Measurements from ENCODE around the gene CLRN1. TPM values are rescaled to one million over a fixed set of nuclear protein-coding genes. Genes with fewer than 3 reads are reported as not detected.
A peak's percentile ranks its signal among the peaks of the same experiment; 100 is the strongest.

CLRN1 gene, protein sequence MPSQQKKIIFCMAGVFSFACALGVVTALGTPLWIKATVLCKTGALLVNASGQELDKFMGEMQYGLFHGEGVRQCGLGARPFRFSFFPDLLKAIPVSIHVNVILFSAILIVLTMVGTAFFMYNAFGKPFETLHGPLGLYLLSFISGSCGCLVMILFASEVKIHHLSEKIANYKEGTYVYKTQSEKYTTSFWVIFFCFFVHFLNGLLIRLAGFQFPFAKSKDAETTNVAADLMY
- total RNA-seq = not detected
- not detected for polyA plus RNA-seq (2013, experiment 1 of 2)
- not detected for polyA plus RNA-seq (2013, experiment 2 of 2)
- long read RNA-seq, experiment 1 = 0 reads
- long read RNA-seq, experiment 2 = 0 reads
- long read RNA-seq, experiment 3, partial matches to known transcripts = 0 of 1 reads
- long read RNA-seq, experiment 3, other reads (novel, unspliced or antisense) = 1 of 1 reads
- long read RNA-seq, experiment 4 = 0 reads

DNA sequence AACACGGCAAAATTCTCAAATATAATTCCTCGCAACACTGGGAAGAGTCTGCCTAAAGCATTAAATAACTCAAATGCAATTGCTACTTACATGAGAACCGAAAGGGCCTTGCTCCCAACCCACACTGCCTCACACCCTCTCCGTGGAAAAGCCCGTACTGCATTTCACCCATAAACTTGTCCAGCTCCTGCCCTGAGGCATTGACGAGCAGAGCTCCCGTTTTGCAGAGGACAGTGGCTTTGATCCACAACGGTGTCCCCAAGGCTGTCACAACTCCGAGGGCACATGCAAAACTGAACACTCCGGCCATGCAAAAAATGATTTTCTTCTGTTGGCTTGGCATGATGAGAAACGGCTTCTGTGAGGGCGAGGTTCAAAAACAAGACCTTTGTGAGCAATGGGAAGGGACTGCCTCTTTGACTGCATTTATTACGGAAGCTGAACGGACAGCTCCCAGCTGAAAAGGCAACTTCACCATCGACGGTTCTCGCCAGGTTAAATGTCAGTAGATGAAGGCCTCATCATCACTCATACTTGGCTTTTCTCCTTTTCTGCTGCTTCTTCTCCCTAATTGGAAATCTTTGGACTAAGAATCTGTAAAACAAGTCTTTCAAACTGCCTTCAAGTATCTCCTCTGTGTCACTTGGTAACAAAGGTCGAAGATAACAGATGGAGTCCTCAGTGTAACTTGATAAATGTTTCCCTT is at the start of gene CLRN1:
TSS of gene CLRN1 (minus strand) at position 362 of the 706 bp plus-strand sequence. CDS start at position 343, 19 bp downstream.
- Mint-ChIP-seq H3K9me3 (no peaks in the 10 kb centered on the region), H3K36me3 (ENCODE audit: low read depth) (no peaks in the 10 kb centered on the region), H3K4me3 (no peak within 1 kb of the TSS), H3K27me3 (ENCODE audit: insufficient read depth) (no peaks in the 10 kb centered on the region), H3K27ac (no peak within 1 kb of the TSS), H3K4me1 (peaks cover 25% of the 10 kb centered on the region)
- no peak within 1 kb of the TSS for H3K27ac ChIP-seq (ENCODE audit: low read depth, low read length)
- peaks cover 11% of the 10 kb centered on the region for H3K4me1 ChIP-seq (ENCODE audit: control insufficient read depth, insufficient read depth, low read length)
- TF ChIP-seq, protein P1, sequence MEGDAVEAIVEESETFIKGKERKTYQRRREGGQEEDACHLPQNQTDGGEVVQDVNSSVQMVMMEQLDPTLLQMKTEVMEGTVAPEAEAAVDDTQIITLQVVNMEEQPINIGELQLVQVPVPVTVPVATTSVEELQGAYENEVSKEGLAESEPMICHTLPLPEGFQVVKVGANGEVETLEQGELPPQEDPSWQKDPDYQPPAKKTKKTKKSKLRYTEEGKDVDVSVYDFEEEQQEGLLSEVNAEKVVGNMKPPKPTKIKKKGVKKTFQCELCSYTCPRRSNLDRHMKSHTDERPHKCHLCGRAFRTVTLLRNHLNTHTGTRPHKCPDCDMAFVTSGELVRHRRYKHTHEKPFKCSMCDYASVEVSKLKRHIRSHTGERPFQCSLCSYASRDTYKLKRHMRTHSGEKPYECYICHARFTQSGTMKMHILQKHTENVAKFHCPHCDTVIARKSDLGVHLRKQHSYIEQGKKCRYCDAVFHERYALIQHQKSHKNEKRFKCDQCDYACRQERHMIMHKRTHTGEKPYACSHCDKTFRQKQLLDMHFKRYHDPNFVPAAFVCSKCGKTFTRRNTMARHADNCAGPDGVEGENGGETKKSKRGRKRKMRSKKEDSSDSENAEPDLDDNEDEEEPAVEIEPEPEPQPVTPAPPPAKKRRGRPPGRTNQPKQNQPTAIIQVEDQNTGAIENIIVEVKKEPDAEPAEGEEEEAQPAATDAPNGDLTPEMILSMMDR (conservative IDR thresholded peaks at IDR 0.05) = no peak
- no peaks in the 10 kb centered on the region for H3K36me3 ChIP-seq (ENCODE audit: control insufficient read depth, insufficient read depth, low read length)
- no peak within 1 kb of the TSS for H3K4me3 ChIP-seq (ENCODE audit: low read length)
- H3K9ac ChIP-seq (ENCODE audit: extremely low read depth, low read length, poor library complexity, severe bottlenecking) = no peak within 1 kb of the TSS
- H3K9me3 ChIP-seq (ENCODE audit: control insufficient read depth, low read length) = no peaks in the 10 kb centered on the region
- DNase-seq = peak; percentile 55
- 78 to 79% methylated on average over 17 to 18 of the region's 18 CpGs for WGBS, 2 experiments (ENCODE audit: insufficient coverage in 1 of 2, insufficient read length in 1 of 2)
- no peaks in the 10 kb centered on the region for H3K27me3 ChIP-seq (ENCODE audit: control insufficient read depth, insufficient read depth, low read length, poor library complexity, severe bottlenecking)

DNA sequence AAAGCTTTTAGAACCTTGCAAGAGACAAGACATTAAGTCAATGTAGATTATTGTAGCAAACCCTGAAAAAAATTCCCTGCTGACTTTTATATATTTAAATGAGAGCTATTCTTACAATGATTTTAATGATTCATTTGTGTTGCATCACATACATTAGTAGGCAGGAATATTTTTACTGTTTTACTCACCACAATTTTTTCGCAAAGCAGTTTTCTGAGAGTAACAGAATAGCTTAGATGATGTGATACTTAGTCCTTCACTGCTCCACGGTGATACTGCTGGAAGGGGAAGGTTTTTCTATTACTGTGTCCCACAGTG is 43.9 kb upstream of the CLRN1 start:
- H3K9me3 Mint-ChIP-seq = no peaks in the 10 kb centered on the region
- WGBS, 2 experiments (ENCODE audit: insufficient coverage in 1 of 2, insufficient read length in 1 of 2) = 90 to 94% methylated on average over 2 of the region's 2 CpGs
- Histone ChIP-seq H3K36me3 (ENCODE audit: control insufficient read depth, insufficient read depth, low read length) (no peaks in the 10 kb centered on the region), H3K4me3 (ENCODE audit: low read length) (no peak overlapping the region), H3K27me3 (ENCODE audit: control insufficient read depth, insufficient read depth, low read length, poor library complexity, severe bottlenecking) (no peaks in the 10 kb centered on the region), H3K9me3 (ENCODE audit: control insufficient read depth, low read length) (no peaks in the 10 kb centered on the region), H3K27ac (ENCODE audit: low read depth, low read length) (no peak overlapping the region), H3K9ac (ENCODE audit: extremely low read depth, low read length, poor library complexity, severe bottlenecking) (no peak overlapping the region), H3K4me1 (ENCODE audit: control insufficient read depth, insufficient read depth, low read length) (peaks cover 5% of the 10 kb centered on the region)
- no peak overlapping the region for H3K27ac Mint-ChIP-seq
- no peak for DNase-seq
- H3K4me3 Mint-ChIP-seq = no peak overlapping the region
- peaks cover 24% of the 10 kb centered on the region for H3K4me1 Mint-ChIP-seq
- TF ChIP-seq, protein P1 (conservative IDR thresholded peaks at IDR 0.05) = no peak
- peaks cover 3% of the 10 kb centered on the region for H3K27me3 Mint-ChIP-seq (ENCODE audit: insufficient read depth)
- no peaks in the 10 kb centered on the region for H3K36me3 Mint-ChIP-seq (ENCODE audit: low read depth)

DNA sequence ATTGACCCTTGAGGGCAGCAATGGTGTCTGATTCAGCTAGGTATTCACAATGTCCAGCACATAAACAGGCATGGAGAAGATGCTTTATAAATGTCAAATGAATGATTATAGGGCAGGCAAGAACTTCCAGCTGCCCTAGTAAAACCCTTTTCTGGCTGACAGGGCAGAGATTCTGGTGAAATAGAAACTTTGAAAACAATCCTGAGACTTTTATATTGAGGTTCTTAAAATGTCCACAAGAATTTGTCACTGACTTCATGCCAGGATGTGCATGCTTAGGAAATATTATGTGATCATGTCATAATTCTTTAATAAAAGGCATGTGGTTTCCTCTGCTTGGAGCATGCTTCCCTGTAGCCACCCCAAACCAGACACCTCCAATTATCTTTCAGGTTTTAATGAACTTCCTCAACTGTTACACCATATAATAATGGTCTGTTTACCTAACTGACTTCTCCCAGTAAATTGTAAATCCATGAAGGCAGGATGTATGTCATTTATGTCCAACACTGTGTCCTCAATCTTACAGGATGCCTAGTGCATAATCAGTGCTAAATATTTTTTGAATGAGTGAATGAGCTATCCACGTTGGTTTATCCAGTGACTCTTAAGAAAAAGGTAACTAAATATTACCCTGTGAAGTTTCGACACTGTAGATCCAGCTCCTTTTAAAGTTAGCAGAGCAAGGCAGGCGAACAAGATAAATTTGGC is 43.4 kb upstream of the CLRN1 start:
- no peaks in the 10 kb centered on the region for H3K27me3 ChIP-seq (ENCODE audit: control insufficient read depth, insufficient read depth, low read length, poor library complexity, severe bottlenecking)
- peaks cover 5% of the 10 kb centered on the region for H3K4me1 ChIP-seq (ENCODE audit: control insufficient read depth, insufficient read depth, low read length)
- no peak overlapping the region for H3K4me3 ChIP-seq (ENCODE audit: low read length)
- DNase-seq = no peak
- no peaks in the 10 kb centered on the region for H3K9me3 ChIP-seq (ENCODE audit: control insufficient read depth, low read length)
- H3K4me1 Mint-ChIP-seq = peaks cover 26% of the 10 kb centered on the region
- no peak overlapping the region for H3K4me3 Mint-ChIP-seq
- no peaks in the 10 kb centered on the region for H3K9me3 Mint-ChIP-seq
- no peak overlapping the region for H3K9ac ChIP-seq (ENCODE audit: extremely low read depth, low read length, poor library complexity, severe bottlenecking)
- H3K27ac ChIP-seq (ENCODE audit: low read depth, low read length) = no peak overlapping the region
- no peaks in the 10 kb centered on the region for H3K36me3 Mint-ChIP-seq (ENCODE audit: low read depth)
- TF ChIP-seq, protein P1 (conservative IDR thresholded peaks at IDR 0.05) = no peak
- WGBS, 2 experiments (ENCODE audit: insufficient coverage in 1 of 2, insufficient read length in 1 of 2) = 90 to 94% methylated on average over 3 of the region's 3 CpGs
- no peaks in the 10 kb centered on the region for H3K36me3 ChIP-seq (ENCODE audit: control insufficient read depth, insufficient read depth, low read length)
- peaks cover 3% of the 10 kb centered on the region for H3K27me3 Mint-ChIP-seq (ENCODE audit: insufficient read depth)
- no peak overlapping the region for H3K27ac Mint-ChIP-seq
